Endothelial cell of umbilical vein (primary cell): ENCODE data around the gene TSPAN14.

Experiments used
- EZH2 ChIP-seq: IDR thresholded peaks from 2 replicates; pipeline ENCODE4 v1.6.1; 2012; ENCODE audit warnings: borderline replicate concordance, low read depth, mild to moderate bottlenecking, moderate library complexity, low read length, inconsistent platforms; ENCODE audit not compliant: severe bottlenecking
- POLR2A ChIP-seq: IDR thresholded peaks from 2 replicates; pipeline ENCODE4 v1.6.1; 2012; ENCODE audit warnings: low read depth, mild to moderate bottlenecking, control low read depth, low read length
- POLR2AphosphoS5 ChIP-seq: IDR thresholded peaks from 2 replicates; pipeline ENCODE4 v1.6.1; 2012; ENCODE audit warnings: low read depth, mild to moderate bottlenecking, control low read depth, low read length, moderate library complexity; ENCODE audit not compliant: insufficient read depth
- TF ChIP-seq, protein P1 (sequence below), 2 donors: IDR thresholded peaks; 1 replicate in 1 of 2; 2 replicates in 1 of 2; pipeline ENCODE4 v1.5.1; 2011; ENCODE audit warnings: low read length in 2 of 2, mild to moderate bottlenecking in 2 of 2, moderate library complexity in 2 of 2, control low read depth in 1 of 2, inconsistent platforms in 1 of 2, low read depth in 1 of 2; ENCODE audit not compliant: insufficient read depth in 1 of 2; ENCODE audit errors: extremely low read depth in 1 of 2

DNA sequence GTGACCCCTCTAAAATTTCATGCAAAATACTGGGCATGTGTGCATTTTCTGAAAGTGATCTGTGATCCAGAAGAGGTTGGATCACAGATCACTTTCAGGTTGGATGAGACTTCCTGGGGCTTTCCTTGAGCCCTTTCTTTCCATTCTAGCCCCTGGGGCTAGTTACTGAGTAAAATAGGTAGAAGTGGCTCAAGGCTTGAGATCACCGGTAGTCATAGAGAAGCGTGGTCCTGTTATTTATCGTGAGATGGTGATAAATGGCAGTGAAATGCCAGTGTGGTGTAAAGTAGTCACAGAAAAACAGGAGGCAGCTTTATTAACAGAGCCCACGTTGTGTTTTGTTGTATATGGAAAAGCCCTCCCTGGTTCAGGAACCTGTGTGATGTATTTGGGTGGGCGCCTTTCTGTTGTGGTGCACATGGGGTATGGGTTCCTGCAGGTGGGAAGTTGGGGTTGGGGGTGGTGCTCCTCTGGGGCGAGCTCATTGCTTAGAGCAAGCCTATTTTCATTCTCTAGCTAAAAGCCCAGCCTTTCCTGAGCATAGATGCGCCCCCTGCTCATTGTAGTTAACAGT lies 49.6 kb downstream of the TSPAN14 start:
- TF ChIP-seq, protein P1, sequence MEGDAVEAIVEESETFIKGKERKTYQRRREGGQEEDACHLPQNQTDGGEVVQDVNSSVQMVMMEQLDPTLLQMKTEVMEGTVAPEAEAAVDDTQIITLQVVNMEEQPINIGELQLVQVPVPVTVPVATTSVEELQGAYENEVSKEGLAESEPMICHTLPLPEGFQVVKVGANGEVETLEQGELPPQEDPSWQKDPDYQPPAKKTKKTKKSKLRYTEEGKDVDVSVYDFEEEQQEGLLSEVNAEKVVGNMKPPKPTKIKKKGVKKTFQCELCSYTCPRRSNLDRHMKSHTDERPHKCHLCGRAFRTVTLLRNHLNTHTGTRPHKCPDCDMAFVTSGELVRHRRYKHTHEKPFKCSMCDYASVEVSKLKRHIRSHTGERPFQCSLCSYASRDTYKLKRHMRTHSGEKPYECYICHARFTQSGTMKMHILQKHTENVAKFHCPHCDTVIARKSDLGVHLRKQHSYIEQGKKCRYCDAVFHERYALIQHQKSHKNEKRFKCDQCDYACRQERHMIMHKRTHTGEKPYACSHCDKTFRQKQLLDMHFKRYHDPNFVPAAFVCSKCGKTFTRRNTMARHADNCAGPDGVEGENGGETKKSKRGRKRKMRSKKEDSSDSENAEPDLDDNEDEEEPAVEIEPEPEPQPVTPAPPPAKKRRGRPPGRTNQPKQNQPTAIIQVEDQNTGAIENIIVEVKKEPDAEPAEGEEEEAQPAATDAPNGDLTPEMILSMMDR (IDR thresholded peaks at IDR 0.05; ENCODE audit: extremely low read depth in 1 of 2, insufficient read depth in 1 of 2, low read depth in 1 of 2, low read length in 2 of 2): no peak
- TF ChIP-seq EZH2: no peak
- no peak for TF ChIP-seq POLR2A
- no peak for TF ChIP-seq POLR2AphosphoS5
